LHCN-M2 (cell line): ENCODE results near the gene NDUFAF8. TPM values are rescaled to one million over a fixed set of nuclear protein-coding genes. Genes with fewer than 3 reads are reported as not detected.

Experiments
- DNase-seq: peaks from one replicate; pipeline ENCODE4 v3.0.0-alpha.2; 2012; ENCODE audit warnings: low read depth
- total RNA-seq: library from RNA; depleted of rRNA; stranded (reverse); fragments of >200 nt; gene quantifications from 2 replicates; pipeline ENCODE4 v1.2.3, GENCODE V29; 2014

The NDUFAF8 gene
- total RNA-seq, 1 experiment from 2014 or later: 39.9 TPM

DNA sequence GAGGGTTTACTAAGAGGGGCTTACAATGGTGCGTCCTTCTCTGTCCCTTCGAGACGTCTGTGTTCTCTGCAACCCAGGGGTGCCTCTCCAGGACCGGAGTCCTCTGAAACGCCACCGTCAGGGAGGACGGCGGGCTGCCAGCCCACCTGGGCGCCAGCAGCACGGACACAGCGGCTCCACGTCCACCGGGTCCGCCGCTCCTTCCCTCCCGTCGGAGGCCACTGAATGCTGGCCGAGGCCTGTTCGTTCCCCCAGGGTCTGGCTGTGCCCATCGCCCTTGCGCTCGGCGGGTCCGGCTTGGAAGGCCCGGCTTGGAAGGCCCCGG is 666 bp upstream of the NDUFAF8 start:
- no peak for DNase-seq

DNA sequence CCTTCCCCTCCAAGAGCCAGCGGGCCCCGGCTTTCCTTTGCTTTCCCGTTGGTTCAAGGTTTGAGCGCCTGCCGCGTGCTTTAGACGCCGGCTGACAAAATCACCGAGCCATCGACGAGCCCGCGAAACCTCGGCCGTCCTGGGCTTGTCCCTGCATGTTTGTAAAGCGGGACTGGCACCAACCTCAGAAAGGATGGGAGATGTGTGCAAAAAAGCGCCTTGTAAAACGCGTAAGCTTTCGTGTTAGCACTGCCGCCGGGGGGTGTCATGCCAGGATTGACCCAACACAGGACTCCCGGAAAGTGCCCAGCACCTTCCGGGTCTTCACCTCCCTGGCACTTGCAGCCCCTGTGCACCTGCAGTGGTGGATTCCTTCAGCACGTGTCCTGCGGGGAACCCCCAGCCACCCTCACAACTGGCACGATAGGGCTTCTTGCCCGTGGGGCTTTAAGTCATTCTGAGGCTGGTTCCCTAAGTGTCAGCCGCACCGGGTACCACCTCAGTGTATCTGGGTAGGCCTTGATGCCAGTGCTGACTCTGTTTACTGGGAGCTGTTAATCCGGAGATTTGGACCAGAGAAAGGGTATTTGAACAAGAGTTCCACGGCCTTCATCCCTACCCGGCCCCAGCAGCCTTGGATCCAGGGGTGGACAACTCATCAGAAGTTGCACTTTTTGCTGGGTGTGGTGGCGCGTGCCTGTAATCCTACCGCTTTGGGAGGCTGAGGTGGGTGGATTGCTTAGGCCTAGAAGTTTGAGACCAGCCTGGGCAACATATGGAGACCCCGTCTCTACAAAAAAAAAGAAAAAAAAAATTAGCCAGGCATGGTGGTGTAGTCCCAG is 817 bp downstream of the NDUFAF8 start:
- DNase-seq: peak; percentile 32

DNA sequence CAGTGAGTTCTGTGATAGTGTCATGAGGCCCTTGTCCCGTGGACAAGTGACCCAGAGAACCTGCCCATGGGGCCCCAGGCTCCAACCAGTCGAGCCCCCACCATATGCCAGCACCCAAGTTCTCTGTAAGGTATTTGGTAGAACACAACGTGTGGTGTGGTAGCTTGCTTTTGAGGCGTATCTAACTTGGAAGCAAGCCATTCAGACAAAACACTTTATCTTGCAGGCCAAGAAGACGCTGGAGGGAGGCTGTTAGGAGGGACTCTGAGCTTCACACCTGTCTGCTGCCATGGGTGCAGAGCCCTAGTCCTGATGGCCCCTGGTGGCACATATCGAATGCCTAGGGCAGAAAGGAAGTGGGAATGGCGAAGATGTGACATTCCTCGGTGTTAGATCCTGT is 1.6 kb downstream of the NDUFAF8 start:
- no peak for DNase-seq

DNA sequence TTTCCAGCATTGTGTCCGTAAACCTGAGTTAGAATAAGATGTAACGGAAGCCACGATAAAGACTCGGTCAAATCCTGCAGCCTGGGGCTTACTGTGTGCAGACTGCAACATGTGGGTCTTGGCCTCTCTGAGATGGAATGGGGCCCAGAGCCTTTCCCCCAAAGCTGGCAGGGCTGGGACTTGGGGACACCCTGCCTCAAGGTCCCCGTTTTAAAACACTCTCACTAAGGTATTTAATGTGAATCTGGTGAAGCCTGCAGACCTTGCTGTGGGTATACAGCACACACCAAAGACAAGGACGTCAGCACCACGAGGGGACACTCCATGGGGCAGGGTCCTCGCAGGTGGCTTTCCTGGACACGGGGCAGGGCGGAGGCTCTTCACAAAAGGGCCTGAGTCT is 2.1 kb downstream of the NDUFAF8 start:
- no peak for DNase-seq

DNA sequence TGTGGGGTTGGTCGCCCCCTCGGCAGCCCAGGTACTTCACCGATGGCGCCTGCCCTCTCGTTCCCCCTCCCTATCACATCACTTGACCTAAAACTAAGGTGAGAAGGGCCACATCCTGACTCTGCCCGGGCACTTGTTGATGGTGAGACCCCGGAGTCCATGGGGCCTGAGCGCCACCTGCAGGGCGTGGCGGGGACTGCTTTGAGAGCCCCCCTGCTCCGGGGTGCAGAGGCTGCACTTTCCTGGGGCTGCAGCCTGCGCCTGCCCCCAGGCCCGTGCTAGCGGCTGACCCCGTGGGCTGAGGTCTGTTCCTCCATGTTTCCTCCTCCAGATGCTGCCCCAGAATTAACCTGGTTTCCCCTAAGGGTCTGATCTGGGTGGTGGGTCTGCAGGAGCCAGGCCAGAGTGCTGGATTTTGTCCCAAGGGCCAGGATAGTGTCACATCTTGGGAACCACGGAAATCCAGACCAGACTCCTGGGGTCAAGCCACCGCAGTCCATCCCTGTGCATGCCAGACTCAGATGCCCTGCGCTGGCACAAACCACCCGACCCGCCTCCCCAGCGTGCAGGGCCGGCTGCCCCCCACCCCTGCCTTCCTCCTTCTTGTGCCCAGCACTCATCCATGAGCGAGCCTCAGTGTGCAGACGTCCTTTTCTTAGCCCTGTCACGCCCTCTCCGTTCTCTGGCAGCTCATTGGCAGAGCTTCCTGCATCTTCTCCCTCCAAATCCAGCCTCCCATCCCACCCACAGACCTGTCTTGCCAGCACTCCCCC is 2.7 kb downstream of the NDUFAF8 start:
- no peak for DNase-seq

DNA sequence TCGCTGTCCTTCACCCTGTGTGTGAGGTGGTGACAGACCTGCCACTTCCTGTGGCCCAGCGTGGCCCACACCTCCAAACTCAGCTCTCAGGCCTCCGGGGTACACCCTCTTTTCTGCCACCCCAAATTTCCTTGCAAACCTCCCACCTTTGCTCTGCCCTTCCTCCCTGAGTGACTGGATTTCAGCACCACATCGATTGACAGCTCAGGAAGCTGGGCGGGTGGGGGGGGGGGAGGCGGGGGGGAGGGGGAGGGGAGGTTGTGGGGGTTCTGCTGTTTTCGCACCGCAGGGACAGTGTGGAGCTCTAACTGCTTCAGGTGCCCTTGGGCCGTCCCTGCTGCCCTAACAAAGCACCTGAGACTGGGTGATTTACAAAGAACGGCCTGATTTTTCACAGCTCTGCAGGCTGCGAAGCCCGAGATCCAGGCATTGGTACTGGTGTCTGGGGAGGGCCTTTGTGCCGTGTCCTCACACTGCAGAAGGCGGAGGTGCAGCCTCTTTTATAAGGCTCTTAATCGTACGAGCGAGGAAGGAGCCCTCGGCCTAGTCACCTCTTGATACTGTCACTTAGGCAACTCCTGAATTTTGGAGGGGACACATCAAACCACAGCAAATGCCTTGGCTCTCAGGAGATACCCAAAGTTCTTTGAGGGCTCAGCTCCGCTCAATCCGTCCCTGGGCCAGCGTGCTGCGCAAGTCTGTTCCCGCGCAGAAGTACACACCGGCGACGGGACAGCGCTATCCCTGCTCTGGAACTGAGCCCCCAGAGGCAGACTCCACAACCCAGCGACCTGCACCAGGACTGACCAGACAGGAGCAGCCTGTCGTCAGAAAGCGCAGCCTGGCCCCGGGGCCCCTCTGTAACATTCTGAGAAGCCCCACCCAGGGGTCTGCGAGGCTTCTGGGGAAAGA is 3.6 kb downstream of the NDUFAF8 start:
- DNase-seq: no peak

DNA sequence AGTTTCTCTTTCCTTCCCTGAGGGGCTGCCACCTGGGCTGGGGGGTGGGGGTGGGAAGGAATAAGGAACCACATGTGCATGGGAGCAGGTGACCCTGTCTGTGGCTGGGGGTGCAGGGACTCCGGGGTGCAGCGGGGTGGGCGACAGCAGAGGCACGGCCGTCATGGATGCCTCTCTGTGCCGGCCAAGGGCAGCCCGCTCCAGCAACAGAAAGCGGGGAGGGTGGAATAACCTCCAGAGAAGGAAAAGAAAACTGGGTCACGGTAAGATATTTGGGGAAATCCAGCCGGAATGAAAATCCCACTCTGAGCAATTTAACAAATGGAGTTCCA is 4.2 kb downstream of the NDUFAF8 start:
- no peak for DNase-seq

DNA sequence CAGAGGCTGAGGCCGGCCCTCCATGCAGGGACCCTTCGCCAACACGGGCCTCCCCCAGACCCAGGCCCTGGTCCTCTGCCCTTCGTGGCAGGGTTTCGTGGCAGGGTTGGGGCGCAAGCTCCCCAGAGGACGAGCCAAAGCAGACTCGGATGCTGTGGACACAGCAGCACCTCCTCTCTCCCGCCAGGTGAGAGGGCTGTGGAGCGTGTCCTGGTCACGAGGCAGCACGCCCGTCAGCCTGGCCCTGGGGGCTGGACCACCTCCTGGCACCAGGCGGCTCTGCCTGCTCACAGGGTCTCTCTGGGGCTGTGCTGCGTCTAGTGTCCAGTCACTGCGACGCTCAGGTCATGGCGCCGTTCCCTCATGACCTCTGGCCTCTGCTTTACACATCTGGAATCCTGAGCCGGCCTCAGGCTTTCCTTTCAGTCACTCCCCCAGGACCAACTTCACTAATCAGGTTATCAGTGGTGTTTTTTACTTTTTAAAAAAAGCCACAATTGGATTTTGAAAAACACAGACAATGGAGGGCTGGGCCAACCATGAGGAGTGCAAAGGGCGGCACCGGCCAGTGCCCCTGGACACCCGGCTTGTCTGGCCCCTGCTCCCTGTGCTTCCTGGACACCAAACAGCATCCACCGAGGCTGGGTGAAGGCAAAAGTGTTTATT is 5.4 kb downstream of the NDUFAF8 start:
- no peak for DNase-seq

DNA sequence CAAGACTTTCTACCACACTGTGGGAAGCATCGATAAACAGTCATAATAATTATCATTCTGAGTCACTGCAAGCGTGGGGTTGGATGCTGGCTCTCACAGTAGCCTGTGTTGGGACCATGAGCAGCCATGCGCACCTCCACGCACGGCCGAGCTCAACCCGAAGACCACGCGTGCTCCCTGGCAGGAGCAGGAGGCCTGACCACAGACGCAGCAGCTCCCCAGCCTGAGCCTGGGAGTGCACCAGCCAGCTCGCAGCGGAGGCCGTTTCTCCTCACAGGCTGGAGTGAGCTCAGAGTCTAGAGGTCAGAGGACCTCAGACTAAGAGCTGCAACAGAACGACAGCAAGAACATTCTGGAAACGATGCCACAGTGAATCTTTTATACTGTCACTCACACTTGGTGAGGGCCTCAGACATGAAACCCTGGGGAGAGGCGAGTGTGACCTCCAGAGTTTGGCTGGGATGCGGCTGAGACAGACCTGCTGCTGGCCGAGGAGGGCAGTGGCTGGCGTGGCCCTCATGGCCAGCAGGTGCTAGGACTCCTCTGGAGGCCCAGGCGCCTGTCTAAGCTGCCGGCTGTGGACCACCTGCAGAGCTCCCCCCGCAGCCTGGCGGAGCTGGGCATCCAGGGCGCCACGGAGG is 6.0 kb downstream of the NDUFAF8 start:
- DNase-seq: no peak

DNA sequence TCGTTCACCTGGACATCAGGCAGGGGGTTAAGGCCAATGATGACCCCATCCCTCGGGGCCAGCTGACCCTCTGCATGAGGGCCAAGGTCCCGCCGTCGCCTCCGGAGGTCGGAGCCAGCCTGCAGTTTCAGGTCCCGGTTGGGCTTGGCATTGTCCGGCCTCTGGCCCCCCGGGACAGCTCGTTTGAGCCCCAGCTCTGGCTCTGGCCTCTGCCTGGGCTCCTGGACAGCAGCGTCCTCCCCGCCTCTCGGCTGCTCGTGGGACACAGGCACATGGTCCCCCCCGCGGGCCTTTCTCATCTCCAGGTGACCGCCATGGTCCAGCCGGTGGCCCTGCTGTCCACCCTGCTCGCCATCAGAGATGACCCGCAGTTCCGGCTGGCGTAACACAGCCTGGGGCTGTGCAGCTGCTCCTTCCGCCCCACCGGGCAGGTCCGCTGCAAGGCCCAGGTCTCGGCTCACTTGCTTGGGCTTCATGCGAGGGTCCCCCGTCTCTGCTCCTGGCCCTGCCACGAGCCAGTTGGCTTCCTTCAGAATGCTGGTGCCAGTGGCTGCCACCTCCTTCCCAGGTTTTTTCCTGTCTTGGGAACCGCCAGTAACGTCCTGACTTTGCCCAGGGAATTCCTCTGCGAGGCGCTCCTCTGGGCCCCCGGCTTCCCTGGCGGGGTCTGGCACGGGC is 6.7 kb downstream of the NDUFAF8 start:
- no peak for DNase-seq

DNA sequence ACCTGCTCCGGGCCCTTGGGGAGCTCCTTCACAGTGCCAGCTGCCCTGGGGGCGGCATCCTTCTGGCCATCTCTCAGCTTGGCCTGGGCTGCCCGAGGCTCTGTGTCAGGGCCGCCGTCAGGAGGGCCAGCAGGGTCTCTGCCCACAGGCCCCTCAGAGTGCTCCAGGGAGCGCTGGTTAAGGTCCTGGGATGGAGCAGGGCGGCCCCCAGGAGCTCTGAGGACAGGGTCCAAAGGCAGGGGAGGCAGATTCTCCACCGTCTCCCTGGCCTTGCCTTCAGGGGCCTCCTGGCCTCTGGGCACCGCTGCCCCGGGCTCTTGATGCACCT is 7.2 kb downstream of the NDUFAF8 start:
- DNase-seq: no peak

DNA sequence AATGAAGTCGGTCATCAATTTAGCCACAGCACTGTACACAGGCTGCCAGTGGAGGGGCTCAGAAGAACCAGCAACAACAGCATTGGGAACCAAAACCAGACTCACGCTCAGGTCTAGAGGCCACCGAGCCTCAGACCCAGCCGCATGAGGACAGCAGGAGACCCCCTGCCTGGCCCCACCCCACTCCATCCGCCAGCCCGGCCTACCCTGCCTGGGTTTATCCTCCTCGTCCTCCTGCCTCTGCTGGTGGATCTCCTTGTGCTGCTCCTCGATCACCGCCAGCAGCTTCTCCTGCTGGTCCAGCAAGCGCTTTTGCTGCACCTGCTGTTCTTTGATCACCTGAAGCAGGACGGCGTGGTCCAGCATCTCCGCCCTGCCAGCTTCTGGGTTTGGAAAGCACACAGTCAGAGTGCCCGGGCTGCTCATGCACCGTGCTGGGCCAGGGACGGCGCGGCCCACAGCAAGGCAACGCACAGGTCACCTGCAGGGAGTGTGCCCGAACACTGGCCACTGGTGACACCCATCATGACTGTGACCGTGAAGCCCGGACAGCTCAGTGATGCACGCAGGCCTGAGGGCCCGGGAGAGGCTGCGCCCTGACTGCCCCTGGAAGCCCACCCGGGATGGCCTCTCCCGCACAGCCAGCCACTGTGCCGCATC is 7.7 kb downstream of the NDUFAF8 start:
- DNase-seq: no peak

DNA sequence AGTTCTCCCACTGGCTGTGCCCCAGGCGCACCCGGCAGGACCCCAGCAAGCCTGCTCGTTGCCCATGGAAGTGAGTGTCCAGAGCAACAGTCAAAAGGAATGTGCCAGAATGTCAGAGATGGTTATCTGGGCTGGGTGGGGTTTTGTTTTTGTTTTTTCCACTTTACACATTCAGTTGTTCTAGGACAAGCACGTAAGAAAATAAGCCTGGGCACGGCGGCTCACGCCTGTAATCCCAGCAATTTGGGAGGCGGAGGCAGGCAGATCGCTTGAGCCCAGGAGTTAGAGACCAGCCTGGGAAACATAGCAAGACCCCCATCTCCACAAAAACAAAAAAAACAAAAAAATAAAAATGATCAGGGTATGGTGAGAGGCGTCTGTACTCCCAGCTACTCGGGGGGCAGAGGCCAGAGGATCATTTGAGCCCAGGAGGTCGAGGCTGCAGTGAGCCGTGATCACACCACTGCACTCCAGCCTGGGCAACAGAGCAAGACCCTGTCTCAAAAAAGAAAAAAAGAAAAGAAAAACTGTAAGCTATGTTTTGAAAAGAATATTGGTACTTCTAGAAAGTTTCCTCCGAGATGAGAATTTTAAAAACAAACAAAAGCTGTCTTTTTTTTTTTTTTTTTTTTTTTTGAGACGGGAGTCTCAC is 8.3 kb downstream of the NDUFAF8 start:
- DNase-seq: no peak

DNA sequence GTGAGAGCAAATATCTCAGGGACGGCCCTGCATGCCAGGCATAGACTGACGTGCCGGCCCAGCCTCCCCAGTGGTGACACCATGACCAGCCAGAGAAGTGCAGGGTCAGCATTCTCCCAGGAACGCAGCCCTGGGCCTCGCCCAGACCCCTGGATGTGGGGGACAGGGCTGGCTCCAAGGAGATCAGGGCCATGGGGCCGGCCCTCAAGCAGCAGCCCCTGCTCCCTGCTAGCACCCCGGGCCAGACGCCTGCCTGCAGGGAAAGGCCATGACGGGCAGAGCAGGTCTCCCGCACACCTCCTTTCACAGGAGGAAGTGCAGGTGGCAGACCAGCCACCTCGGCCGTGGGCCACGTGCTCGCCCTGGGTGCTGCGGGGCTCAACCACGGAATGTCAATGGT is 9.5 kb downstream of the NDUFAF8 start:
- DNase-seq: no peak

DNA sequence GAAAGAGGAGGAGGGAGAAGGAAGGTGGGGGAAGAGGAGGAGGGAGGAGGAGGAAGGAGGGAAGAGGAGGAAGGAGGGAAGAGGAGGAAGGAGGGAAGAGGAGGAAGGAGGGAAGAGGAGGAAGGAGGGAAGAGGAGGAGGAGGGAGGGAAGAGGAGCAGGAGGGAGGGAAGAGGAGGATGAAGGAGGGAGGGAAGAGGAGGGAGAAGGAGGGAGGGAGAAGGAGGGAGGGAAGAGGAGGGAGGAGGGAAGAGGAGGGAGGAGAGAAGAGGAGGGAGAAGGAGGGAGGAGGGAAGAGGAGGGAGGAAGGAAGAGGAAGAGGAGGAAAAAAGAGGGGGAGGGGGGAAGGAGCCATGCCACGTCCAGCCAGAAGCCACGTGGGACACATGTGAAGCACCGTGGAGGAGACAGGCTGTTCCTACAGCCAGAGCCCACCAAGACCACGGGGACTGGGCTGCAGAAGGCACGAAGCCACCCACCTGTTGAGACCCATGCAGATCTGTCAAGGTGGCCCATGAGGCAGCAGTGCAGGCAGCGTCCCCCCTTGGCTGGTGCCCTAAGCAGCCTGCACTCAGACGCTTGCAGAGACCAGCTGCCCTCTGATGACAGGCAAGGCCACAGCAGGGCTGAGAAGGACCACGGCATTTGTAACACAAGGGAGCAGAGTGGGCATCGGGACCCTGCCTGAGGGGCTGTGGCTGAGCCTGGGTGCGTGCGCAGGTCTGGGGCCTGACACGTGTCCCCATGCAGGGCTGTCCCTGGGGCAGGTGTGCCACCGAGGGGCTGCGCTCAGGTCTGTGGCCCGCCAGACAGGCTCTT is 10.3 kb downstream of the NDUFAF8 start:
- DNase-seq: no peak

DNA sequence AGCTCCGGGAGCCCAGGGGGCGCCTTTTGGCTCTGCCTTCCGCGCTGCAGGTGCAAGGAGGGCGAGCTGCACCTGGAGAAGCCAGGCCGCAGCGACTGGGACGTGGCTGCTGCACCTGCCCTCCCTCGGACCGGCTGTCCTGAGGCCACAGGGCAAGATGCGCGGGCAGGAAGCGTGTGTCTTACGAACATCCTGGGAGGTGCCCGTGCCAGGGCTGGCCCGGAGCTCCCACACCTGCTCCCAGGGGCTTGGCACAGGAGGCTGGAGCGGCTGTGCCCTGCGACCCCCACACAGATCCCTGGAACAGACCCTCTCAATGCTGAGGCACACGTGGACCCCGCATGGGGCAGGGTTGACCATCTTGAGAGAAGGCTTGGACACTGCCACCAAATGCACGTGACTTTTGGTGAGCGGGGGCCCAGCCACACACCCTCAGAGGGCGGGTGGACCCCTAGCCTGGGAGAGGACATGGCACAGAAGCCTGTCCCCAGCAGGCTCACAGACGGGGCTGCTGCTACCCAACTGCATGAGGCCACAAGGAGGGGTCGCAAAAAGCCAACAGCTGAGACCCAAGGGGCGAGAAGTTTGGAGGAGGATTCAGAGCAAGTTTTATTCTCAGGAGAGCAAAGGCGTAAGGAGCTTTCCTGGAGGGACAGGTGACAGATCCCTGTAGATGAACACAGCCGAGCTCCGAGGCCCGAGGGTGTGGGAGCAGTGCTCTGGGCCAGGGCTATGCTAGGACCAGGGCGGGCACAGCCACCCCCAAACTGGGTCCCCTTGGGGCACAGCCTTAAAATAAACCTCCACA is 11.4 kb downstream of the NDUFAF8 start:
- no peak for DNase-seq

DNA sequence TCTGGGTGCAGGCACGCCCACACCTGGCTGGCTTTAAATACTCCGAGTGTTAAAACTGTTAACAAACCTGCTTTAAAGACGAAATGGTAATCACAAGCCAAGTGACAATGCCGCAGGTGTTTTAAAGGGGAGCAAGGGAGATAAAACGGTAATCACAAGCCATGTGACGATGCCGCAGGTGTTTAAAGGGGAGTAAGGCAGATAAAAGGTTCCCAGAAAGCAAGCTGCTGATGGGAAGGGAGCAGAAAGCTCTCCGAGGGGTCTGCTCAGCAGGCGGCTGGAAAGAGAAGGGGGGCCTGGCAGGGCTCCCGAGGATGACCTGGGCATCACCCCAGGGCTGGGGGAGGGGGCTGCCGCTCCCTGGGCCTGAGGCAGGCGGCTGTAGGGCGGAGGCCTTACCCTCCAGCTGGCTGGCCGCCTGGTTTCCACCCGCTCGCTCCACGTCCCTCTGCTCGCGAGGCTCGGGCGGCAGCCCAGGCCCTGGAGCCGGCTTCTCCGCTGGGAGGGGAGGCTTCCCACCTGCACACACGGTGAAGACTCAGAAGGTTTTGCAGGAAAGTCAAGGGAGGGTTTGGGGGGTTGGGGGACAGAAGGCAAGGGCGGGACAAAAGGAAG is 12.1 kb downstream of the NDUFAF8 start:
- DNase-seq: no peak
